WTC11 (cell line): ENCODE data around the gene MIER2. TPM values are rescaled to one million over a fixed set of nuclear protein-coding genes. Genes with fewer than 3 reads are reported as not detected.

ENCODE experiments used
- ATAC-seq: fragments of 200-7000 bp; cut with Tn5 transposase; 2 replicates; pipeline ENCODE4 v1.10.0; 2021; ENCODE audit warnings: mild to moderate bottlenecking, moderate library complexity
- CTCF ChIA-PET: fragments of 300-600 bp; sonication (Branson Sonifier 250); formaldehyde crosslinking; loops from one replicate; lab custom pipeline; 2021; ENCODE audit warnings: antibody characterized with exemption; lab: Charles Lee
- POLR2A ChIA-PET: fragments of 350-600 bp; sonication (Branson Sonifier 250); formaldehyde crosslinking; loops from one replicate; lab custom pipeline; 2021; ENCODE audit warnings: antibody characterized with exemption; lab: Charles Lee
- DNase-seq: peaks from one replicate; pipeline ENCODE4 v3.0.0; 2021; ENCODE audit warnings: low spot score
- H3K27ac Mint-ChIP-seq: 2 replicates; pipeline ENCODE4 v1.8.0; 2021; ENCODE audit warnings: mixed read lengths
- H3K27me3 Mint-ChIP-seq: 2 replicates; pipeline ENCODE4 v1.8.0; 2021; ENCODE audit warnings: low read depth, mild to moderate bottlenecking, moderate library complexity, mixed read lengths
- H3K36me3 Mint-ChIP-seq: 2 replicates; pipeline ENCODE4 v1.8.0; 2021; ENCODE audit warnings: mixed read lengths
- H3K4me1 Mint-ChIP-seq: 2 replicates; pipeline ENCODE4 v1.8.0; 2022; ENCODE audit warnings: mixed read lengths
- H3K4me3 Mint-ChIP-seq: 2 replicates; pipeline ENCODE4 v1.8.0; 2021; ENCODE audit warnings: mild to moderate bottlenecking, moderate library complexity, mixed read lengths
- H3K9me3 Mint-ChIP-seq: 2 replicates; pipeline ENCODE4 v1.8.0; 2021; ENCODE audit warnings: mixed read lengths
- ESRRA ChIP-seq: sonication (generic); formaldehyde crosslinking; IDR thresholded peaks from 2 replicates; pipeline ENCODE4 v1.8.1; 2022; ENCODE audit warnings: mild to moderate bottlenecking, missing genetic modification reagents, borderline replicate concordance
- ETV6 ChIP-seq: sonication (generic); formaldehyde crosslinking; IDR thresholded peaks from 2 replicates; pipeline ENCODE4 v1.8.1; 2022; ENCODE audit warnings: mild to moderate bottlenecking, missing genetic modification reagents
- FOXK1 ChIP-seq: sonication (generic); formaldehyde crosslinking; IDR thresholded peaks from 2 replicates; pipeline ENCODE4 v1.8.0; 2022; ENCODE audit warnings: mild to moderate bottlenecking, moderate library complexity, missing genetic modification reagents
- IRF2 ChIP-seq: sonication (generic); formaldehyde crosslinking; IDR thresholded peaks from 2 replicates; pipeline ENCODE4 v1.8.0; 2022; ENCODE audit warnings: low read depth, missing genetic modification reagents, borderline replicate concordance
- NFATC4 ChIP-seq: fragments of 250-450 bp; sonication (Bioruptor Pico); IDR thresholded peaks from 2 replicates; pipeline ENCODE4 v1.9.0; 2021; ENCODE audit warnings: mild to moderate bottlenecking
- NR1H2 ChIP-seq: sonication (generic); formaldehyde crosslinking; IDR thresholded peaks from 2 replicates; pipeline ENCODE4 v1.9.0; 2021; ENCODE audit warnings: mild to moderate bottlenecking, moderate library complexity, missing genetic modification reagents
- NR2C2 ChIP-seq: sonication (generic); formaldehyde crosslinking; IDR thresholded peaks from 2 replicates; pipeline ENCODE4 v1.8.0; 2022; ENCODE audit warnings: mild to moderate bottlenecking, missing genetic modification reagents
- NR3C1 ChIP-seq: sonication (generic); formaldehyde crosslinking; conservative IDR thresholded peaks from 2 replicates; pipeline ENCODE4 v1.8.1; 2023; ENCODE audit warnings: low read depth, mild to moderate bottlenecking, missing genetic modification reagents
- PRRX2 ChIP-seq: fragments of 250-450 bp; sonication (Bioruptor Pico); IDR thresholded peaks from 2 replicates; pipeline ENCODE4 v1.8.0; 2021; ENCODE audit warnings: mild to moderate bottlenecking
- TEAD4 ChIP-seq: sonication (generic); formaldehyde crosslinking; IDR thresholded peaks from 2 replicates; pipeline ENCODE4 v1.8.0; 2022; ENCODE audit warnings: mild to moderate bottlenecking, missing genetic modification reagents
- TP53 ChIP-seq: sonication (generic); formaldehyde crosslinking; IDR thresholded peaks from 2 replicates; pipeline ENCODE4 v1.8.1; 2023; ENCODE audit warnings: mild to moderate bottlenecking, missing genetic modification reagents
- ZNF263 ChIP-seq: sonication (generic); formaldehyde crosslinking; IDR thresholded peaks from 2 replicates; pipeline ENCODE4 v1.8.1; 2022; ENCODE audit warnings: low read depth, mild to moderate bottlenecking, moderate library complexity, missing genetic modification reagents
- ZNF416 ChIP-seq: fragments of 250-450 bp; sonication (Bioruptor Pico); IDR thresholded peaks from 2 replicates; pipeline ENCODE4 v1.9.0; 2021; ENCODE audit warnings: mild to moderate bottlenecking, inconsistent platforms
- ZNF671 ChIP-seq: fragments of 250-450 bp; sonication (Bioruptor Pico); IDR thresholded peaks from 2 replicates; pipeline ENCODE4 v1.8.0; 2021; ENCODE audit warnings: mild to moderate bottlenecking
- total RNA-seq: library from RNA; stranded (reverse); gene quantifications from 3 replicates; pipeline ENCODE4 v1.2.3, GENCODE V29; 2021
- TF ChIP-seq, protein P1 (sequence below): sonication (generic); formaldehyde crosslinking; IDR thresholded peaks from 2 replicates; pipeline ENCODE4 v1.8.1; 2023; ENCODE audit warnings: mild to moderate bottlenecking, moderate library complexity, missing genetic modification reagents
- TF ChIP-seq, protein P2 (sequence below): sonication (generic); formaldehyde crosslinking; conservative IDR thresholded peaks from 2 replicates; pipeline ENCODE4 v1.8.1; 2022; ENCODE audit warnings: mild to moderate bottlenecking, missing genetic modification reagents
- TF ChIP-seq, protein P3 (sequence below): sonication (generic); formaldehyde crosslinking; conservative IDR thresholded peaks from 2 replicates; pipeline ENCODE4 v1.8.1; 2023; ENCODE audit warnings: mild to moderate bottlenecking, low read depth, missing genetic modification reagents, moderate library complexity
- TF ChIP-seq, protein P4 (sequence below): sonication (generic); formaldehyde crosslinking; IDR thresholded peaks from 2 replicates; pipeline ENCODE4 v1.8.0; 2023; ENCODE audit warnings: missing genetic modification reagents, mild to moderate bottlenecking, borderline replicate concordance
- TF ChIP-seq, protein P5 (sequence below): sonication (generic); formaldehyde crosslinking; IDR thresholded peaks from 2 replicates; pipeline ENCODE4 v1.8.1; 2023; ENCODE audit warnings: mild to moderate bottlenecking, missing genetic modification reagents, moderate library complexity

MIER2 gene
- total RNA-seq, 1 experiment from 2014 or later: 56.3 TPM

DNA sequence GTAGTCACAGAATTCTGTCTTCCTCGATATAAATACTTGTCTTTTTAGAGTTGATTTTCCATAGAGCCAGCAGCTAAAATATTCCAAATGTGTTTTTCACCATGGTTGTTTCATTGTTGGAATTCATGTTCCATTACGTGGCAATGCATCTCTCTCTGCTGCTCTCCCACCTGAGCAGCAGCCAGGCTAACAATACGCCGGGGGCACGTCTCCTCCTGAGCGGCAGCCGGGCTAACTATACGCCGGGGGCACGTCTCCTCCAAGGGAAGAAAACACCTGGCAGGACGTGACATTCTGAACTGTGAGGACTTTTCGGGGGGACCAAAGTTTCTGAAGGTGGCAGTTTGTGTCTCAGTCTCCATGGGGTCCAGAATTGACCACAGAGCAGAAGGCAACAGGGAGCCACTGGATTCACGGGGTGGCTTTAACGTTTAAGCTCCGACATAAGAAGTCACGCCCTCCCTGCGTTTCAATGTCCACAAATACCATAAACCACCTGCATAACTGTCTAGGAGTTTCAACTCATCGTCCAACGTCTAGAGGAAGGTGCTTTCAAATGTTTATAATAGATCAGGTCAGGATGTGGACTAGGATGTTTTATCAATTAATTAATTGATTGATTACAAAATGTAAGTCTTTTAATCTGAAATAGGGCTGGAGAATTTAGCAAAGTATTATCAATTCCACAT lies 68.5 kb downstream of the MIER2 start:
- H3K27ac Mint-ChIP-seq: no peak overlapping the region
- POLR2A ChIA-PET: no interaction called here

DNA sequence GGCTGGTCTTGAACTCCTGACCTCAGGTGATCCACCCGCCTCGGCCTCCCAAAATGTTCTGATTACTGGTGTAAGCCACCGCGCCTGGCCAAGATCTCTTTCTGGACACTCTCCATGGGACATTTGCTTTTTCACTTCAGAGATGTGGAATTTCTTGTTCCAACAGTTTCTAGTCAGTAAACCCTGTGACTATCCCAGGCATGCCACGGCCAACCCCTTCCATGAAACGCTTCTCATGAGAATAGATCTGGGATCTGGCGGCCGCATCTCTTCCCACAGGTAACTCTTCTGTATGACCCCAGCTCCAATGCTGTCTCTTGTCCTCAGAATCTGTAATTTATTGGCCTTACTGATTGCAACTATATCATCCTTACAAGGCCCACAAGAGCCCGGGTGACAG lies 69.6 kb downstream of the MIER2 start:
- Mint-ChIP-seq H3K36me3 (peaks cover 9% of the 10 kb centered on the region), H3K9me3 (no peaks in the 10 kb centered on the region), H3K4me1 (peaks cover 13% of the 10 kb centered on the region), H3K27me3 (no peaks in the 10 kb centered on the region; the same call in 1 of the 2 replicates), H3K27ac (no peak overlapping the region), H3K4me3 (no peak overlapping the region)
- DNase-seq (no peak), ATAC-seq (no peak)
- TF ChIP-seq FOXK1 (CRISPR knock-in tag) (no peak), ZNF671 (CRISPR knock-in tag) (no peak), ESRRA (no peak), ETV6 (CRISPR knock-in tag) (no peak)
- TF ChIP-seq, protein P1, sequence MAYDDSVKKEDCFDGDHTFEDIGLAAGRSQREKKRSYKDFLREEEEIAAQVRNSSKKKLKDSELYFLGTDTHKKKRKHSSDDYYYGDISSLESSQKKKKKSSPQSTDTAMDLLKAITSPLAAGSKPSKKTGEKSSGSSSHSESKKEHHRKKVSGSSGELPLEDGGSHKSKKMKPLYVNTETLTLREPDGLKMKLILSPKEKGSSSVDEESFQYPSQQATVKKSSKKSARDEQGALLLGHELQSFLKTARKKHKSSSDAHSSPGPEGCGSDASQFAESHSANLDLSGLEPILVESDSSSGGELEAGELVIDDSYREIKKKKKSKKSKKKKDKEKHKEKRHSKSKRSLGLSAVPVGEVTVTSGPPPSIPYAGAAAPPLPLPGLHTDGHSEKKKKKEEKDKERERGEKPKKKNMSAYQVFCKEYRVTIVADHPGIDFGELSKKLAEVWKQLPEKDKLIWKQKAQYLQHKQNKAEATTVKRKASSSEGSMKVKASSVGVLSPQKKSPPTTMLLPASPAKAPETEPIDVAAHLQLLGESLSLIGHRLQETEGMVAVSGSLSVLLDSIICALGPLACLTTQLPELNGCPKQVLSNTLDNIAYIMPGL (CRISPR knock-in tag): no peak
- ChIA-PET CTCF (no interaction called here), POLR2A (no interaction called here)

More for the DNA sequence above, 68.5 kb downstream of the MIER2 start:
- no peak overlapping the region for H3K4me3 Mint-ChIP-seq
- CTCF ChIA-PET: interaction anchor here (1.4 to 2.4 kb wide), 2 partner anchors 9 to 19 kb away, joined by 5 to 10 read pairs; no protein-coding TSS in a partner anchor
- H3K27me3 Mint-ChIP-seq: no peaks in the 10 kb centered on the region; the same call in 1 of the 2 replicates
- peaks cover 15% of the 10 kb centered on the region for H3K36me3 Mint-ChIP-seq
- DNase-seq (no peak), ATAC-seq (no peak)
- H3K9me3 Mint-ChIP-seq: no peaks in the 10 kb centered on the region
- peaks cover 15% of the 10 kb centered on the region for H3K4me1 Mint-ChIP-seq
- TF ChIP-seq ZNF263 (CRISPR knock-in tag): no peak

DNA sequence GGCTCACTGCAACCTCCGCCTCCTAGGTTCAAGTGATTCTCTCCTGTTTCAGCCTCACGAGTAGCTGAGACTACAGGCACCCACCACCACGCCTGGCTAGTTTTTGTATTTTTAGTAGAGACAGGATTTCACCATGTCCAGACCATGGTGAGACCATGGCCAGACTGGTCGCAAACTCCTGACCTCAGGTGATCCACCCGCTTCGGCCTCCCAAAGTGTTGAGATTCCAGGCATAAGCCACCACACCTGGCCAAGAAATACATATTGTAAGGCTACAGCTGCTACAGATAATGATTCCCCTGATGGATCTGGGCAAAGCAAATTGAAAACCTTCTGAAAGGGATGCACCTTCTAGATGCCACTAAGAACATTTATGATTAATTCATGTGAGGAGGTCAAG lies 71.2 kb downstream of the MIER2 start:
- Mint-ChIP-seq H3K27ac (no peak overlapping the region), H3K9me3 (no peaks in the 10 kb centered on the region), H3K27me3 (peaks cover 2% of the 10 kb centered on the region), H3K4me1 (peaks cover 12% of the 10 kb centered on the region), H3K36me3 (no peaks in the 10 kb centered on the region; the same call in 1 of the 2 replicates), H3K4me3 (no peak overlapping the region)
- no peak for ATAC-seq
- DNase-seq: no peak
- ChIA-PET CTCF (no interaction called here), POLR2A (no interaction called here)
- no peak for TF ChIP-seq ZNF263 (CRISPR knock-in tag)
- TF ChIP-seq, protein P2, sequence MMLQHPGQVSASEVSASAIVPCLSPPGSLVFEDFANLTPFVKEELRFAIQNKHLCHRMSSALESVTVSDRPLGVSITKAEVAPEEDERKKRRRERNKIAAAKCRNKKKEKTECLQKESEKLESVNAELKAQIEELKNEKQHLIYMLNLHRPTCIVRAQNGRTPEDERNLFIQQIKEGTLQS (CRISPR knock-in tag): no peak
- TF ChIP-seq NR2C2 (CRISPR knock-in tag): no peak
- TF ChIP-seq NFATC4: no peak
- TF ChIP-seq, protein P3, sequence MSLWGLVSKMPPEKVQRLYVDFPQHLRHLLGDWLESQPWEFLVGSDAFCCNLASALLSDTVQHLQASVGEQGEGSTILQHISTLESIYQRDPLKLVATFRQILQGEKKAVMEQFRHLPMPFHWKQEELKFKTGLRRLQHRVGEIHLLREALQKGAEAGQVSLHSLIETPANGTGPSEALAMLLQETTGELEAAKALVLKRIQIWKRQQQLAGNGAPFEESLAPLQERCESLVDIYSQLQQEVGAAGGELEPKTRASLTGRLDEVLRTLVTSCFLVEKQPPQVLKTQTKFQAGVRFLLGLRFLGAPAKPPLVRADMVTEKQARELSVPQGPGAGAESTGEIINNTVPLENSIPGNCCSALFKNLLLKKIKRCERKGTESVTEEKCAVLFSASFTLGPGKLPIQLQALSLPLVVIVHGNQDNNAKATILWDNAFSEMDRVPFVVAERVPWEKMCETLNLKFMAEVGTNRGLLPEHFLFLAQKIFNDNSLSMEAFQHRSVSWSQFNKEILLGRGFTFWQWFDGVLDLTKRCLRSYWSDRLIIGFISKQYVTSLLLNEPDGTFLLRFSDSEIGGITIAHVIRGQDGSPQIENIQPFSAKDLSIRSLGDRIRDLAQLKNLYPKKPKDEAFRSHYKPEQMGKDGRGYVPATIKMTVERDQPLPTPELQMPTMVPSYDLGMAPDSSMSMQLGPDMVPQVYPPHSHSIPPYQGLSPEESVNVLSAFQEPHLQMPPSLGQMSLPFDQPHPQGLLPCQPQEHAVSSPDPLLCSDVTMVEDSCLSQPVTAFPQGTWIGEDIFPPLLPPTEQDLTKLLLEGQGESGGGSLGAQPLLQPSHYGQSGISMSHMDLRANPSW: no peak
- no peak for TF ChIP-seq PRRX2 (CRISPR knock-in tag)
- TF ChIP-seq, protein P4, sequence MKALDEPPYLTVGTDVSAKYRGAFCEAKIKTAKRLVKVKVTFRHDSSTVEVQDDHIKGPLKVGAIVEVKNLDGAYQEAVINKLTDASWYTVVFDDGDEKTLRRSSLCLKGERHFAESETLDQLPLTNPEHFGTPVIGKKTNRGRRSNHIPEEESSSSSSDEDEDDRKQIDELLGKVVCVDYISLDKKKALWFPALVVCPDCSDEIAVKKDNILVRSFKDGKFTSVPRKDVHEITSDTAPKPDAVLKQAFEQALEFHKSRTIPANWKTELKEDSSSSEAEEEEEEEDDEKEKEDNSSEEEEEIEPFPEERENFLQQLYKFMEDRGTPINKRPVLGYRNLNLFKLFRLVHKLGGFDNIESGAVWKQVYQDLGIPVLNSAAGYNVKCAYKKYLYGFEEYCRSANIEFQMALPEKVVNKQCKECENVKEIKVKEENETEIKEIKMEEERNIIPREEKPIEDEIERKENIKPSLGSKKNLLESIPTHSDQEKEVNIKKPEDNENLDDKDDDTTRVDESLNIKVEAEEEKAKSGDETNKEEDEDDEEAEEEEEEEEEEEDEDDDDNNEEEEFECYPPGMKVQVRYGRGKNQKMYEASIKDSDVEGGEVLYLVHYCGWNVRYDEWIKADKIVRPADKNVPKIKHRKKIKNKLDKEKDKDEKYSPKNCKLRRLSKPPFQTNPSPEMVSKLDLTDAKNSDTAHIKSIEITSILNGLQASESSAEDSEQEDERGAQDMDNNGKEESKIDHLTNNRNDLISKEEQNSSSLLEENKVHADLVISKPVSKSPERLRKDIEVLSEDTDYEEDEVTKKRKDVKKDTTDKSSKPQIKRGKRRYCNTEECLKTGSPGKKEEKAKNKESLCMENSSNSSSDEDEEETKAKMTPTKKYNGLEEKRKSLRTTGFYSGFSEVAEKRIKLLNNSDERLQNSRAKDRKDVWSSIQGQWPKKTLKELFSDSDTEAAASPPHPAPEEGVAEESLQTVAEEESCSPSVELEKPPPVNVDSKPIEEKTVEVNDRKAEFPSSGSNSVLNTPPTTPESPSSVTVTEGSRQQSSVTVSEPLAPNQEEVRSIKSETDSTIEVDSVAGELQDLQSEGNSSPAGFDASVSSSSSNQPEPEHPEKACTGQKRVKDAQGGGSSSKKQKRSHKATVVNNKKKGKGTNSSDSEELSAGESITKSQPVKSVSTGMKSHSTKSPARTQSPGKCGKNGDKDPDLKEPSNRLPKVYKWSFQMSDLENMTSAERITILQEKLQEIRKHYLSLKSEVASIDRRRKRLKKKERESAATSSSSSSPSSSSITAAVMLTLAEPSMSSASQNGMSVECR (CRISPR knock-in tag): no peak
- TF ChIP-seq, protein P5, sequence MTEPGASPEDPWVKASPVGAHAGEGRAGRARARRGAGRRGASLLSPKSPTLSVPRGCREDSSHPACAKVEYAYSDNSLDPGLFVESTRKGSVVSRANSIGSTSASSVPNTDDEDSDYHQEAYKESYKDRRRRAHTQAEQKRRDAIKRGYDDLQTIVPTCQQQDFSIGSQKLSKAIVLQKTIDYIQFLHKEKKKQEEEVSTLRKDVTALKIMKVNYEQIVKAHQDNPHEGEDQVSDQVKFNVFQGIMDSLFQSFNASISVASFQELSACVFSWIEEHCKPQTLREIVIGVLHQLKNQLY (CRISPR knock-in tag): no peak
- no peak for TF ChIP-seq ZNF416 (CRISPR knock-in tag)
- no peak for TF ChIP-seq IRF2 (CRISPR knock-in tag)
- TF ChIP-seq TEAD4 (CRISPR knock-in tag): no peak
- no peak for TF ChIP-seq NR1H2 (CRISPR knock-in tag)
- no peak for TF ChIP-seq TP53 (CRISPR knock-in tag)
- no peak for TF ChIP-seq NR3C1
